Gastroesophageal sphincter (tissue), 4 donors: Measurements from ENCODE around the gene PTPN23. TPM values are rescaled to one million over a fixed set of nuclear protein-coding genes. Genes with fewer than 3 reads are reported as not detected.
"Not testable (repeated sequence)": the region's sequence is repeated elsewhere in the genome, so short reads cannot be mapped to it uniquely, and the experiment has no call there.

ENCODE experiments used
- ATAC-seq: fragments of 150-250 bp; one replicate; pipeline ENCODE4 v1.9.1; 2016; ENCODE audit warnings: mild to moderate bottlenecking, moderate library complexity
- H3K27ac ChIP-seq, 4 donors: fragments of 200-600 bp; sonication (generic) in 3 of 4; 1 replicate in 3 of 4; 2 replicates in 1 of 4; pipeline ENCODE4 v1.5.1; 2016 to 2019
- H3K27me3 ChIP-seq: fragments of 200-600 bp; sonication (generic); one replicate; pipeline ENCODE4 v1.5.1; 2019
- H3K36me3 ChIP-seq, 2 donors: fragments of 200-600 bp; sonication (generic); one replicate each; pipeline ENCODE4 v1.5.1; 2019; ENCODE audit warnings: control low read depth in 1 of 2
- H3K4me1 ChIP-seq, 3 donors: fragments of 200-600 bp; sonication (generic); 1 replicate in 2 of 3; 2 replicates in 1 of 3; pipeline ENCODE4 v1.5.1; 2016 to 2019; ENCODE audit warnings: control low read depth in 2 of 3
- H3K4me3 ChIP-seq, 2 donors: fragments of 200-600 bp; sonication (generic); one replicate each; pipeline ENCODE4 v1.5.1; 2019; ENCODE audit warnings: mild to moderate bottlenecking in 1 of 2, moderate library complexity in 1 of 2
- H3K9me3 ChIP-seq, 3 donors: fragments of 200-600 bp; sonication (generic); one replicate each; pipeline ENCODE4 v1.5.1; 2017 to 2019; ENCODE audit warnings: control low read depth in 2 of 3
- CTCF ChIP-seq, 4 experiments: fragments of 200-600 bp in 2 of 4; fragments of 450-650 bp in 2 of 4; sonication (generic) in 1 of 4; IDR thresholded peaks; one replicate each; pipeline ENCODE4 v1.5.1; 2017 to 2019; ENCODE audit warnings: antibody characterized with exemption in 4 of 4, mild to moderate bottlenecking in 2 of 4, moderate library complexity in 2 of 4
- EP300 ChIP-seq: sonication (generic); formaldehyde crosslinking; IDR thresholded peaks from one replicate; pipeline ENCODE4 v1.6.1; 2017; ENCODE audit warnings: antibody characterized with exemption, mild to moderate bottlenecking
- POLR2A ChIP-seq, 2 donors: fragments of 450-650 bp; IDR thresholded peaks; one replicate each; pipeline ENCODE4 v1.6.1; 2017; ENCODE audit warnings: antibody characterized with exemption in 2 of 2, mild to moderate bottlenecking in 2 of 2, moderate library complexity in 1 of 2
- POLR2AphosphoS5 ChIP-seq: sonication (generic); formaldehyde crosslinking; IDR thresholded peaks from one replicate; pipeline ENCODE4 v1.6.1; 2017; ENCODE audit warnings: antibody characterized with exemption
- WGBS, 2 donors: methylation state at CpG; one replicate each; pipeline ENCODE4 v1.1.5; 2018; ENCODE audit warnings: low coverage in 1 of 2; 5-methylcytosine and 5-hydroxymethylcytosine counted together
- total RNA-seq, 4 donors: library from RNA; depleted of rRNA; stranded (reverse); fragments of >200 nt; gene quantifications; one replicate each; pipeline ENCODE4 v1.1.0, GENCODE V29; 2016

PTPN23 gene
- total RNA-seq, 4 donors from 2014 or later = 9.1 to 34.2 (median 19.5) TPM

- ATAC-seq = no peak
- Histone ChIP-seq H3K27me3 (no peaks in the 10 kb centered on the region), H3K9me3 (peaks cover 0 to 18% (median 0%) of the 10 kb centered on the region in 3 donors), H3K36me3 (no peaks in the 10 kb centered on the region), H3K4me1 (peaks cover 0 to 8% (median 0%) of the 10 kb centered on the region in 3 donors), H3K27ac (no peak overlapping the region), H3K4me3 (no peak overlapping the region)
- TF ChIP-seq POLR2AphosphoS5 = no peak
- no peak for TF ChIP-seq POLR2A (IDR thresholded peaks at IDR 0.05)
- TF ChIP-seq CTCF (IDR thresholded peaks at IDR 0.05) = no peak
- TF ChIP-seq EP300 = no peak
- WGBS, 2 donors = 62 to 86% methylated on average over 1 to 3 of the region's 5 CpGs
These were observed 18.1 kb upstream of the PTPN23 start for GRCh38 chr3:47362701-47363100.

GRCh38 chr3:47365213-47366153 is 15.3 kb upstream of the PTPN23 start:
- Histone ChIP-seq H3K4me3 (no peak overlapping the region), H3K9me3 (no peaks in the 10 kb centered on the region), H3K4me1 (peaks cover 0 to 8% (median 0%) of the 10 kb centered on the region in 3 donors), H3K27me3 (peaks cover 13% of the 10 kb centered on the region), H3K36me3 (no peaks in the 10 kb centered on the region), H3K27ac (no peak overlapping the region)
- peak; percentile 31 for ATAC-seq
- TF ChIP-seq CTCF (IDR thresholded peaks at IDR 0.05) = no peak
- no peak for TF ChIP-seq POLR2A (IDR thresholded peaks at IDR 0.05)
- no peak for TF ChIP-seq EP300
- no peak for TF ChIP-seq POLR2AphosphoS5
- 37 to 41% methylated on average over 10 to 11 of the region's 11 CpGs for WGBS, 2 donors

- no peak for ATAC-seq
- Histone ChIP-seq H3K36me3 (no peaks in the 10 kb centered on the region), H3K4me1 (peaks cover 0 to 8% (median 0%) of the 10 kb centered on the region in 3 donors), H3K9me3 (no peaks in the 10 kb centered on the region), H3K4me3 (no peak overlapping the region), H3K27ac (no peak overlapping the region), H3K27me3 (peaks cover 26% of the 10 kb centered on the region)
- TF ChIP-seq POLR2A (IDR thresholded peaks at IDR 0.05) (no peak), POLR2AphosphoS5 (no peak), CTCF (IDR thresholded peaks at IDR 0.05) (no peak), EP300 (no peak)
- WGBS, 2 donors = 93% methylated on average over 2 of the region's 2 CpGs; no CpG with 5 or more reads in 1 of the 2 donors
These were observed 14.0 kb upstream of the PTPN23 start for GRCh38 chr3:47366833-47367232.

DNA sequence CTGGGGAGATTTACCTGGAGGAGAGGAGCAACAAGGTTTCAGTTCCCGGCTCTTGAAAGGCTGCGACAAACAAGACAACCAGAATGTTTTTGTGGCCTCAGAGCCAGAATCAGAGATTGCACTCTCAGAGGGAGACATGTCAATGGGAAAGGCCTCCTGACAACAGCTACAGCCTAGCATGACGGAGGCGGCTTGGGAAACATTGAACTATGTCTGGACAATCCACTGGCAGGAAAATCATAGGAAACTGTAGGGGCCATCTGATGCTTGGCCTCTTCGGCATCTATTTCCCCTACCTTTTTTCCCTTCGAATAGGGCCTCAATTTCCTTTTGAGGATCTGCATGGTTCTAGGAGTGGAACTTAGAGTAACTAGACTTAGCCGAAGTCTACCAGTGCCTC is 13.2 kb upstream of the PTPN23 start:
- ATAC-seq = no peak
- Histone ChIP-seq H3K27ac (no peak overlapping the region), H3K27me3 (peaks cover 27% of the 10 kb centered on the region), H3K9me3 (no peaks in the 10 kb centered on the region), H3K4me1 (peaks cover 0 to 8% (median 0%) of the 10 kb centered on the region in 3 donors), H3K36me3 (no peaks in the 10 kb centered on the region), H3K4me3 (no peak overlapping the region)
- 88 to 98% methylated on average over 5 to 7 of the region's 7 CpGs for WGBS, 2 donors
- TF ChIP-seq POLR2AphosphoS5 = no peak
- no peak for TF ChIP-seq EP300
- no peak for TF ChIP-seq POLR2A (IDR thresholded peaks at IDR 0.05)
- TF ChIP-seq CTCF (IDR thresholded peaks at IDR 0.05) = no peak

GRCh38 chr3:47370020-47370419 is 10.8 kb upstream of the PTPN23 start:
- H3K4me1 ChIP-seq, H3K9me3 ChIP-seq, H3K36me3 ChIP-seq, H3K4me3 ChIP-seq, ATAC-seq, H3K27ac ChIP-seq: not testable (repeated sequence)
- WGBS, 2 donors = 80 to 89% methylated on average over 1 to 8 of the region's 8 CpGs
- peaks cover 27% of the 10 kb centered on the region for H3K27me3 ChIP-seq
